LNCaP clone FGC (cell line): ENCODE results near the gene TTC22.

Experiments
- DNase-seq: peaks from one replicate; pipeline ENCODE4 v3.0.0-alpha.2; 2011; ENCODE audit warnings: low read depth
- H3K4me3 ChIP-seq: 2 replicates; pipeline ENCODE4 v1.5.1; 2011; ENCODE audit warnings: mild to moderate bottlenecking, low read depth, low read length, control low read depth
- TF ChIP-seq, protein P1 (sequence below): IDR thresholded peaks from 2 replicates; pipeline ENCODE4 v1.5.1; 2012; ENCODE audit warnings: mild to moderate bottlenecking; ENCODE audit not compliant: control insufficient read depth, insufficient read depth; ENCODE audit errors: extremely low read depth

TTC22 gene

DNA sequence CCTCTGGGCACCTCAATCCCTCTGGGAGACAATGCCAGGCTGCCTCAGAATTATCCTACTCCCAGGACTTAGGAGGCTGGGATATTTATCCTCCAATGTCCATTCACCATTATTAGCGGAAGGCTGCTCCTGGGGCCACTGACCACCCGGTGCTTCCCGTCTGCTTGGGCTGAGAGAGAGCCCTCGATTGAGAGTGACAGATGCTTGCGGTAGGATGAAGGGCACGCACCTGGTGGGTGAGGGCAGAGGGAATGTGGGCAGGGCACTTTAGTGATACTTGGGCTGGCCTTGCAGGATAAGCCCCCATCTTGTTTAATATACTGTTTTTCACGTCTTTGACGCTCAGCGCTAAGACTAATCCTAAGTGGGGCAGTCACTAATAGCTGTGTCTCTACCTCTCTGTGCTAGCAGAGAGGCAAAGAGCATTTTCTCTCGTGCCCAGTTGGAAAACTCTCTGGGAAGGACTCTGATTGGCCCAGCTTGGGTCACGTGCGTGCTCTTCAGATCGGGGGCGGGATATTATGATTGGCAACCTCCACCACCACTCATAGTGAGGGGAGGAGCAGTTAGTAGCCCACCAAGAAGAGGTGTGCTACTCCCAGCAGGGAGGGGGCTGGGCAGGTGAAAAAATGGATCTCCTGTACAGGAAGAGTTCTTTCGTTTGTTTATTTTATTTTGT is 26.2 kb downstream of the TTC22 start:
- no peak for DNase-seq
- TF ChIP-seq, protein P1, sequence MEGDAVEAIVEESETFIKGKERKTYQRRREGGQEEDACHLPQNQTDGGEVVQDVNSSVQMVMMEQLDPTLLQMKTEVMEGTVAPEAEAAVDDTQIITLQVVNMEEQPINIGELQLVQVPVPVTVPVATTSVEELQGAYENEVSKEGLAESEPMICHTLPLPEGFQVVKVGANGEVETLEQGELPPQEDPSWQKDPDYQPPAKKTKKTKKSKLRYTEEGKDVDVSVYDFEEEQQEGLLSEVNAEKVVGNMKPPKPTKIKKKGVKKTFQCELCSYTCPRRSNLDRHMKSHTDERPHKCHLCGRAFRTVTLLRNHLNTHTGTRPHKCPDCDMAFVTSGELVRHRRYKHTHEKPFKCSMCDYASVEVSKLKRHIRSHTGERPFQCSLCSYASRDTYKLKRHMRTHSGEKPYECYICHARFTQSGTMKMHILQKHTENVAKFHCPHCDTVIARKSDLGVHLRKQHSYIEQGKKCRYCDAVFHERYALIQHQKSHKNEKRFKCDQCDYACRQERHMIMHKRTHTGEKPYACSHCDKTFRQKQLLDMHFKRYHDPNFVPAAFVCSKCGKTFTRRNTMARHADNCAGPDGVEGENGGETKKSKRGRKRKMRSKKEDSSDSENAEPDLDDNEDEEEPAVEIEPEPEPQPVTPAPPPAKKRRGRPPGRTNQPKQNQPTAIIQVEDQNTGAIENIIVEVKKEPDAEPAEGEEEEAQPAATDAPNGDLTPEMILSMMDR, result no peak
- no peak overlapping the region for H3K4me3 ChIP-seq

DNA sequence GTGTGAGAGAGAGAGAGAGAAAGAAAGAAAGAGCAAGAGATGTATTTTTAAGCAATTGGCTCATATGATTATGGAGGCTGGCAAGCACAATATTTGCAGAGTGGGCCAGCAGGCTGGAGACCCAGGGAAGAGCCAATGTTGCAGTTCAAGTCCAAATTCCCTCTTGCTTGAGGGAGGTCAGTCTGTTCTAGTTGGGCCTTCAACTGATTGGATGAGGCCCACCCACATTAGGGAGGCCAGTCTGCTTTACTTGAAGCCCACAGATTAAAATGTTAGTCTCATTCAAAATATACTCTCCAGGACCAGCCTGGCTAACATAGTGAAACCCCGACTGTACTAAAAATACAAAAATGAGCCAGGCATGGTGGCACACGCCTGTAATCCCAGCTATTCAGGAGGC is 28.2 kb downstream of the TTC22 start:
- TF ChIP-seq, protein P1, result no peak
- no peak for DNase-seq
- no peak overlapping the region for H3K4me3 ChIP-seq

DNA sequence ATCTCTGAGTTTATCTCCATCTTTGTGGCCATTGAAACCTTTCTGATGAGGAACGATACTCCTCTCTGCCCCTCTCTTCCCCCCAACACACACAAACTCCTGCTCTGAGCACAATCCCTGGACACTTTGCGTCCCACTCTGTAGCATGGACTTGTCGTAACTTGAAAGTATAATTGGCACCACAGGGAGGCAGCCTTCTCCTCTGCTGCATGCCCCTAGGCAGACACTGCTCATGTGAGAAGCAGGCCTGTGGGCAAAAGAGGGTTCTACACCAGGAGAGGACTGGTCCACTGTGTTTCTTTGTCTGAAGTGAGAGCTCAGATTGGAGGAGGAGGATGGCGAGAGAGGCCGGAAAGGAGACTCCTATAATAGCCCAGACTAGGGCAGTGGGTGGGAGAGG is 33.0 kb downstream of the TTC22 start:
- no peak for DNase-seq
- TF ChIP-seq, protein P1, result peak; percentile 33
- H3K4me3 ChIP-seq, result no peak overlapping the region

- DNase-seq, result no peak
- H3K4me3 ChIP-seq, result no peak overlapping the region
- TF ChIP-seq, protein P1, result no peak
These were observed 33.6 kb downstream of the TTC22 start for GRCh38 chr1:54767526-54767925.

- DNase-seq, result no peak
- TF ChIP-seq, protein P1, result no peak
- no peak overlapping the region for H3K4me3 ChIP-seq
These were observed 34.4 kb downstream of the TTC22 start for GRCh38 chr1:54766726-54767125.

DNA sequence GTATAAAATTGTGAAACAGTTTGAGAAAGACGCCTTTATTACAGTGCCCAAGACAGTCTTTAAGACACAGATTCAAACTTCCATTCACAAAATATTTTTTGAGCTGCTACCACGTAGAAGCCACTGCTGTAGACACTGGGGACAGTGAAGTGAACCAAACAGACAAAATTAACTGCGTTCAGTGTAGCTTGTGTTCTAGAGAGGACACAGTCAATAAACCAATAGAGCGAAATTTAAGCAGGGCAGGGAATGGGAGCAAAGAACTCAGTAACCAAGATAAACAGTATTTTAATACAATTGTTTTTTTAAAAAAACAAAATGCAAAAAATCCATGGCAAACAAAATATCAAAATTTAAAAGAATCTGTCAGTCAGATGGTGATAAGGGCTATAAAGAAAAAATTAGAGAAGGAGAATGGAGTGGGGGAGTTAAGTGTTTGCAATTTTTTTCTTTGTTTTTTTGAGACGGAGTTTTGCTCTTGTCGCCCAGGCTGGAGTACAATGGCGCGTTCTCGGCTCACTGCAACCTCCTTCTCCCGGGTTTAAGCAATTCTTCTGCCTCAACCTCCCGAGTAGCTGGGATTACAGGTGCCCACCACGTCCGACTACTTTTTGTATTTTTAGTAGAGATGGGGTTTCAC is 36.1 kb downstream of the TTC22 start:
- no peak for DNase-seq
- TF ChIP-seq, protein P1, result no peak
- peak overlapping the region; percentile 94 for H3K4me3 ChIP-seq
